ENCODE results near the gene TBC1D8B.

TBC1D8B gene

GRCh38 chrX:106921637-106922036, 119.2 kb downstream of the TBC1D8B start:
- TF ChIP-seq CTCF (conservative IDR thresholded peaks at IDR 0.05; ENCODE audit: control insufficient read depth, insufficient read depth, low read depth, low read length), result no peak
- H3K4me3 ChIP-seq (ENCODE audit: control insufficient read depth, low read depth, low read length), result no peak overlapping the region
- DNase-seq (ENCODE audit: low read depth), result no peak
